ENCODE data around the gene TRMU.
"Not testable (repeated sequence)": the region's sequence is repeated elsewhere in the genome, so short reads cannot be mapped to it uniquely, and the experiment has no call there.

Gene TRMU

GRCh38 chr22:46299101-46299500 lies 36.4 kb upstream of the TRMU start:
- DNase-seq (ENCODE audit: low read depth in 2 of 2), result no peak

- DNase-seq (ENCODE audit: low read depth in 2 of 2), result no peak
These were observed 35.0 kb upstream of the TRMU start for GRCh38 chr22:46300491-46300890.

- DNase-seq (ENCODE audit: low read depth in 2 of 2), result no peak
These were observed 32.1 kb upstream of the TRMU start for GRCh38 chr22:46303347-46303965.

- no peak for DNase-seq (ENCODE audit: low read depth in 2 of 2)
These were observed 27.1 kb upstream of the TRMU start for GRCh38 chr22:46308283-46308988.

- DNase-seq (ENCODE audit: low read depth in 2 of 2), result no peak
These were observed 25.9 kb upstream of the TRMU start for GRCh38 chr22:46309526-46310085.

GRCh38 chr22:46312056-46312455 lies 23.5 kb upstream of the TRMU start:
- DNase-seq (ENCODE audit: low read depth in 2 of 2), result no peak

GRCh38 chr22:46312848-46313247 lies 22.7 kb upstream of the TRMU start:
- DNase-seq (ENCODE audit: low read depth in 2 of 2), result not testable (repeated sequence)

- DNase-seq (ENCODE audit: low read depth in 2 of 2), result no peak
These were observed 19.5 kb upstream of the TRMU start for GRCh38 chr22:46315976-46316375.

- no peak for DNase-seq (ENCODE audit: low read depth in 2 of 2)
These were observed 17.9 kb upstream of the TRMU start for GRCh38 chr22:46317646-46318045.

GRCh38 chr22:46318576-46318975 lies 16.9 kb upstream of the TRMU start:
- DNase-seq (ENCODE audit: low read depth in 2 of 2), result no peak

- no peak for DNase-seq (ENCODE audit: low read depth in 2 of 2)
These were observed 16.2 kb upstream of the TRMU start for GRCh38 chr22:46319319-46319718.

- no peak for DNase-seq (ENCODE audit: low read depth in 2 of 2)
These were observed 15.3 kb upstream of the TRMU start for GRCh38 chr22:46320166-46320710.

- DNase-seq (ENCODE audit: low read depth in 2 of 2), result no peak
These were observed 14.7 kb upstream of the TRMU start for GRCh38 chr22:46320716-46321386.

GRCh38 chr22:46322711-46323110 lies 12.8 kb upstream of the TRMU start:
- no peak for DNase-seq (ENCODE audit: low read depth in 2 of 2)

GRCh38 chr22:46323162-46323561 lies 12.4 kb upstream of the TRMU start:
- no peak for DNase-seq (ENCODE audit: low read depth in 2 of 2)

GRCh38 chr22:46326066-46326680 lies 9.3 kb upstream of the TRMU start:
- DNase-seq (ENCODE audit: low read depth in 2 of 2), result no peak

GRCh38 chr22:46327691-46328465 lies 7.6 kb upstream of the TRMU start:
- DNase-seq (ENCODE audit: low read depth in 2 of 2), result no peak

- DNase-seq (ENCODE audit: low read depth in 2 of 2), result no peak
These were observed 6.7 kb upstream of the TRMU start for GRCh38 chr22:46328797-46329196.

- no peak for DNase-seq (ENCODE audit: low read depth in 2 of 2)
These were observed 5.9 kb upstream of the TRMU start for GRCh38 chr22:46329616-46330015.

GRCh38 chr22:46330426-46330825 lies 5.1 kb upstream of the TRMU start:
- DNase-seq (ENCODE audit: low read depth in 2 of 2), result no peak

GRCh38 chr22:46331496-46331895 lies 4.0 kb upstream of the TRMU start:
- no peak for DNase-seq (ENCODE audit: low read depth in 2 of 2)

Data from stimulated activated CD8-positive, alpha-beta memory T cell treated with anti-CD3 and anti-CD28 coated beads, Interleukin-2, amount 100 ng/mL, for 48 hours (primary cell).